ENCODE results near the gene PMAIP1.

DNA sequence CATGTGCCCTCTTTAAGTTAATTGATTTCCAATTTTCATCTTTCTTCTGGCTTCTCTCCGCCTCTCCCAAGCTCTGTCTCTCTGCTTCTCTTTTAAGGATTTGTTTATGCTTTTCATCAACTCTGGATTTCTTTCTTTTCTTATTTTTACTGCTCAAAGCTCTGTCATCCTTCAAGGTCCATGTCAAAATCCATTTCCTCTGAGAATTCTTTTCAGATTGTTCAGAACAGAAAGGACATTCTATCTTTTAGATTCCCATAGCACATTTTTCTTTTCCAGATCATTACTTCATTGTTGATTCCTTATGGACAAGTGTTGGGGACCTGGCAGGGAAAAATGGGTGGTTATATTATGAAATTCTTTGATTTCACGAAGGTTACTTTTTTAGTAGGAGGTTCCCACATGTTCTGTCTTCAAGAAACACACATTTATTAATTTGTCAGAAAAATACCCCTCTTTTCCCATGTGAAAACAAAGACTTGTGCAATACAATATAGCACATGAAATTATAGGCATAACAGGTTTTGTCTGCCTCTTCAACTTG, 12.3 kb downstream of the PMAIP1 start:
- TF ChIP-seq CTCF (optimal IDR thresholded peaks at IDR 0.05 in 1 of 3, IDR thresholded peaks at IDR 0.05 in 1 of 3, conservative IDR thresholded peaks at IDR 0.05 in 1 of 3; ENCODE audit: extremely low read depth in 1 of 3, insufficient read depth in 2 of 3, low read length in 3 of 3) = no peak
- no peak for TF ChIP-seq EZH2 (IDR thresholded peaks at IDR 0.05; ENCODE audit: low read length)
